Neural cell (in vitro differentiated cells): ENCODE results near the gene ATF1. TPM values are rescaled to one million over a fixed set of nuclear protein-coding genes. Genes with fewer than 3 reads are reported as not detected.

Experiments
- H2AFZ ChIP-seq: fragments of 200-600, 300-800 bp; sonication (generic), shearing (Covaris generic); 2 replicates; pipeline ENCODE4 v1.6.0; 2014; ENCODE audit warnings: low read depth, mild to moderate bottlenecking, antibody characterized with exemption, low read length, moderate library complexity
- H3F3A ChIP-seq: fragments of 200-600 bp; shearing (Covaris generic); 2 replicates; pipeline ENCODE4 v1.6.1; 2016; ENCODE audit warnings: mild to moderate bottlenecking, moderate library complexity, mixed read lengths, antibody characterized with exemption, low read length; ENCODE audit not compliant: insufficient read depth, poor library complexity, severe bottlenecking
- H3K27ac ChIP-seq: fragments of 200-600, 300-800 bp; sonication (generic), shearing (Covaris generic); 2 replicates; pipeline ENCODE4 v1.5.1; 2014; ENCODE audit warnings: mild to moderate bottlenecking, low read length, moderate library complexity
- H3K27me3 ChIP-seq: fragments of 300-800, 200-600 bp; sonication (generic), shearing (Covaris generic); 2 replicates; pipeline ENCODE4 v1.6.0; 2014; ENCODE audit warnings: mild to moderate bottlenecking, low read depth, low read length, moderate library complexity; ENCODE audit not compliant: insufficient read depth
- H3K36me3 ChIP-seq: fragments of 300-800, 200-600 bp; sonication (generic), shearing (Covaris generic); 2 replicates; pipeline ENCODE4 v1.5.1; 2014; ENCODE audit warnings: mild to moderate bottlenecking, antibody characterized with exemption, low read length, moderate library complexity; ENCODE audit not compliant: insufficient read depth
- H3K4me2 ChIP-seq: fragments of 300-800, 200-600 bp; sonication (generic), shearing (Covaris generic); 2 replicates; pipeline ENCODE4 v1.6.0; 2014; ENCODE audit warnings: mild to moderate bottlenecking, low read length
- H3K4me3 ChIP-seq: fragments of 300-800, 200-600 bp; sonication (generic), shearing (Covaris generic); 2 replicates; pipeline ENCODE4 v1.5.1; 2014; ENCODE audit warnings: mild to moderate bottlenecking, low read length, moderate library complexity
- H3K79me2 ChIP-seq: fragments of 200-600 bp; shearing (Covaris generic); replicated peaks from 2 replicates; pipeline ENCODE4 v1.6.0; 2014; ENCODE audit warnings: mild to moderate bottlenecking, low read length, moderate library complexity; ENCODE audit not compliant: insufficient read depth
- H3K9ac ChIP-seq: fragments of 300-800, 200-600 bp; sonication (generic), shearing (Covaris generic); 2 replicates; pipeline ENCODE4 v1.6.1; 2016; ENCODE audit warnings: mild to moderate bottlenecking, low read length, mixed read lengths
- H3K9me2 ChIP-seq: fragments of 200-600 bp; shearing (Covaris generic); 2 replicates; pipeline ENCODE4 v1.6.1; 2016; ENCODE audit warnings: mild to moderate bottlenecking, low read length, mixed read lengths; ENCODE audit not compliant: insufficient read depth
- H3K9me3 ChIP-seq: fragments of 200-600, 300-800 bp; sonication (generic), shearing (Covaris generic); 2 replicates; pipeline ENCODE4 v1.6.1; 2016; ENCODE audit warnings: mild to moderate bottlenecking, mixed run types, low read length, moderate library complexity, mixed read lengths
- H4K20me1 ChIP-seq: fragments of 200-600 bp; shearing (Covaris generic); 2 replicates; pipeline ENCODE4 v1.6.1; 2016; ENCODE audit warnings: mild to moderate bottlenecking, mixed run types; ENCODE audit not compliant: insufficient read depth
- EP300 ChIP-seq: fragments of 450-650 bp; conservative IDR thresholded peaks from 2 replicates; pipeline ENCODE4 v1.6.1; 2014; ENCODE audit warnings: antibody characterized with exemption, mild to moderate bottlenecking, moderate library complexity; ENCODE audit not compliant: poor library complexity, severe bottlenecking
- EZH2 ChIP-seq: fragments of 200-600, 300-800 bp; shearing (Covaris generic), sonication (generic); IDR thresholded peaks from 2 replicates; pipeline ENCODE4 v1.6.1; 2014; ENCODE audit warnings: antibody characterized with exemption, low read length, borderline replicate concordance, mild to moderate bottlenecking; ENCODE audit not compliant: insufficient read depth, poor library complexity, severe bottlenecking
- MXI1 ChIP-seq: fragments of 450-650 bp; conservative IDR thresholded peaks from 2 replicates; pipeline ENCODE4 v1.6.1; 2014; ENCODE audit warnings: antibody characterized with exemption, mild to moderate bottlenecking; ENCODE audit not compliant: poor library complexity, severe bottlenecking
- POLR2AphosphoS5 ChIP-seq: IDR thresholded peaks from 2 replicates; pipeline ENCODE4 v1.6.1; 2012
- RAD21 ChIP-seq: fragments of 450-650 bp; conservative IDR thresholded peaks from 2 replicates; pipeline ENCODE4 v1.6.1; 2014; ENCODE audit warnings: antibody characterized with exemption, mild to moderate bottlenecking, moderate library complexity
- SMC3 ChIP-seq: fragments of 450-650 bp; conservative IDR thresholded peaks from 2 replicates; pipeline ENCODE4 v1.6.1; 2014; ENCODE audit warnings: antibody characterized with exemption, mild to moderate bottlenecking, moderate library complexity; ENCODE audit not compliant: poor library complexity
- TAF1 ChIP-seq: IDR thresholded peaks from 2 replicates; pipeline ENCODE4 v1.6.1; 2012; ENCODE audit warnings: low read depth
- polyA plus RNA-seq: library from polyadenylated mRNA; depleted of rRNA; stranded (reverse); fragments of >200 nt; gene quantifications from 2 replicates; pipeline ENCODE4 v1.2.3, GENCODE V29; 2014
- TF ChIP-seq, protein P1 (sequence below): fragments of 450-650 bp; IDR thresholded peaks from 2 replicates; pipeline ENCODE4 v1.5.1; 2014; ENCODE audit warnings: antibody characterized with exemption, mild to moderate bottlenecking, moderate library complexity; ENCODE audit not compliant: poor library complexity, severe bottlenecking
- TF ChIP-seq, protein P2 (sequence below): IDR thresholded peaks from 2 replicates; pipeline ENCODE4 v1.6.1; 2012; ENCODE audit warnings: borderline replicate concordance

Gene ATF1
- polyA plus RNA-seq, 1 donor from 2014 or later, result 11.3 TPM

DNA sequence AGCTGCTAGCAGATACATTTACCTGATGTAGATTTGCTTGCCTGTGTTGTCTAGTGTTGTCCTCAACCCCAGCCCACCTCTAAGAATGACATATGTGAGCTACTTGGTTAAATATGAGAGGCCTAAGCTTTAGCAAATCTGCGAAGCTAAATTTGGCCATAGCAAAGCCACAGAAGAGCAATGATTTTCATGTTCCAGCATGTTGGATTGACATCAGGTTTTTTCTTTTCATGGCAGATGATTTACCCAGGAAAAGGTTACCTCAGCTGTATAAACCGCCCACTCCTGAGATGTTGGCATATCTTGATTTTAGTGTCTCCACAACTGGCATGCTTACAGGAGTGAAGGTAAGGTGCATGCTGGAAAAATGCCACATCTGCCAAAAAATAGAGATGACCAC, 36.4 kb upstream of the ATF1 start:
- H3K27me3 ChIP-seq, result no peaks in the 10 kb centered on the region
- no peaks in the 10 kb centered on the region for H3F3A ChIP-seq
- H3K9me3 ChIP-seq, result no peaks in the 10 kb centered on the region
- no peak overlapping the region for H2AFZ ChIP-seq
- H3K9me2 ChIP-seq, result peaks cover 4% of the 10 kb centered on the region
- H4K20me1 ChIP-seq, result no peaks in the 10 kb centered on the region
- TF ChIP-seq EP300 (no peak), RAD21 (no peak), EZH2 (no peak), SMC3 (no peak), TAF1 (no peak), POLR2AphosphoS5 (no peak), MXI1 (no peak)
- TF ChIP-seq, protein P1, sequence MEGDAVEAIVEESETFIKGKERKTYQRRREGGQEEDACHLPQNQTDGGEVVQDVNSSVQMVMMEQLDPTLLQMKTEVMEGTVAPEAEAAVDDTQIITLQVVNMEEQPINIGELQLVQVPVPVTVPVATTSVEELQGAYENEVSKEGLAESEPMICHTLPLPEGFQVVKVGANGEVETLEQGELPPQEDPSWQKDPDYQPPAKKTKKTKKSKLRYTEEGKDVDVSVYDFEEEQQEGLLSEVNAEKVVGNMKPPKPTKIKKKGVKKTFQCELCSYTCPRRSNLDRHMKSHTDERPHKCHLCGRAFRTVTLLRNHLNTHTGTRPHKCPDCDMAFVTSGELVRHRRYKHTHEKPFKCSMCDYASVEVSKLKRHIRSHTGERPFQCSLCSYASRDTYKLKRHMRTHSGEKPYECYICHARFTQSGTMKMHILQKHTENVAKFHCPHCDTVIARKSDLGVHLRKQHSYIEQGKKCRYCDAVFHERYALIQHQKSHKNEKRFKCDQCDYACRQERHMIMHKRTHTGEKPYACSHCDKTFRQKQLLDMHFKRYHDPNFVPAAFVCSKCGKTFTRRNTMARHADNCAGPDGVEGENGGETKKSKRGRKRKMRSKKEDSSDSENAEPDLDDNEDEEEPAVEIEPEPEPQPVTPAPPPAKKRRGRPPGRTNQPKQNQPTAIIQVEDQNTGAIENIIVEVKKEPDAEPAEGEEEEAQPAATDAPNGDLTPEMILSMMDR, result no peak
- TF ChIP-seq, protein P2, sequence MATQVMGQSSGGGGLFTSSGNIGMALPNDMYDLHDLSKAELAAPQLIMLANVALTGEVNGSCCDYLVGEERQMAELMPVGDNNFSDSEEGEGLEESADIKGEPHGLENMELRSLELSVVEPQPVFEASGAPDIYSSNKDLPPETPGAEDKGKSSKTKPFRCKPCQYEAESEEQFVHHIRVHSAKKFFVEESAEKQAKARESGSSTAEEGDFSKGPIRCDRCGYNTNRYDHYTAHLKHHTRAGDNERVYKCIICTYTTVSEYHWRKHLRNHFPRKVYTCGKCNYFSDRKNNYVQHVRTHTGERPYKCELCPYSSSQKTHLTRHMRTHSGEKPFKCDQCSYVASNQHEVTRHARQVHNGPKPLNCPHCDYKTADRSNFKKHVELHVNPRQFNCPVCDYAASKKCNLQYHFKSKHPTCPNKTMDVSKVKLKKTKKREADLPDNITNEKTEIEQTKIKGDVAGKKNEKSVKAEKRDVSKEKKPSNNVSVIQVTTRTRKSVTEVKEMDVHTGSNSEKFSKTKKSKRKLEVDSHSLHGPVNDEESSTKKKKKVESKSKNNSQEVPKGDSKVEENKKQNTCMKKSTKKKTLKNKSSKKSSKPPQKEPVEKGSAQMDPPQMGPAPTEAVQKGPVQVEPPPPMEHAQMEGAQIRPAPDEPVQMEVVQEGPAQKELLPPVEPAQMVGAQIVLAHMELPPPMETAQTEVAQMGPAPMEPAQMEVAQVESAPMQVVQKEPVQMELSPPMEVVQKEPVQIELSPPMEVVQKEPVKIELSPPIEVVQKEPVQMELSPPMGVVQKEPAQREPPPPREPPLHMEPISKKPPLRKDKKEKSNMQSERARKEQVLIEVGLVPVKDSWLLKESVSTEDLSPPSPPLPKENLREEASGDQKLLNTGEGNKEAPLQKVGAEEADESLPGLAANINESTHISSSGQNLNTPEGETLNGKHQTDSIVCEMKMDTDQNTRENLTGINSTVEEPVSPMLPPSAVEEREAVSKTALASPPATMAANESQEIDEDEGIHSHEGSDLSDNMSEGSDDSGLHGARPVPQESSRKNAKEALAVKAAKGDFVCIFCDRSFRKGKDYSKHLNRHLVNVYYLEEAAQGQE, result no peak
- H3K4me3 ChIP-seq, result no peak overlapping the region
- H3K4me2 ChIP-seq, result no peak overlapping the region
- H3K79me2 ChIP-seq, result no peaks in the 10 kb centered on the region
- H3K27ac ChIP-seq, result no peak overlapping the region
- peaks cover 12% of the 10 kb centered on the region for H3K36me3 ChIP-seq
- H3K9ac ChIP-seq, result no peak overlapping the region

DNA sequence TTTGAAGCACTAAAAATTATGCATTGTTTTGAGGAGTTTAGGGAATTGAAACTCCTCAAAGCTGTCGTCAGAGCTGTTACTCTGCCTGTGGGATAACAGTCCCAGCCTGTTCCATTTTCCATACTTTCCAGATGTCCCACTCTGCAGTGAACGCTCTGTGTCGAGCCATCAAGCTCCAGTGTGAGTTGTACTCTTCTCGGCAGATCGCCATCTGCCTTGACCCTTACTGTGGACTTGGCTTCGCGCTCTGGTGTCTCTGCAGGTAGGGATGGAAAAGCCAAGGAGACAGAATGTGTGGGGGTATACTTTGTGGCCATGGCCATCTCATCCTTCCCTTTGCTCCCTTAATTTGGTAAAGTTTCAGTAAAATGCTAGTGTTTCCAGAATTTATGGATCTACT, 35.5 kb upstream of the ATF1 start:
- Histone ChIP-seq H3K9me2 (peaks cover 4% of the 10 kb centered on the region), H3K9ac (no peak overlapping the region), H3K4me2 (no peak overlapping the region), H2AFZ (no peak overlapping the region), H3K27ac (no peak overlapping the region), H3K27me3 (no peaks in the 10 kb centered on the region), H3K36me3 (peaks cover 12% of the 10 kb centered on the region), H3F3A (no peaks in the 10 kb centered on the region), H3K79me2 (no peaks in the 10 kb centered on the region), H3K4me3 (no peak overlapping the region), H4K20me1 (no peaks in the 10 kb centered on the region), H3K9me3 (no peaks in the 10 kb centered on the region)
- TF ChIP-seq POLR2AphosphoS5, result no peak
- no peak for TF ChIP-seq TAF1
- no peak for TF ChIP-seq RAD21
- TF ChIP-seq SMC3, result no peak
- TF ChIP-seq MXI1, result no peak
- TF ChIP-seq, protein P1, result no peak
- TF ChIP-seq, protein P2, result no peak
